ENCODE results near the gene RIMBP2.

DNA sequence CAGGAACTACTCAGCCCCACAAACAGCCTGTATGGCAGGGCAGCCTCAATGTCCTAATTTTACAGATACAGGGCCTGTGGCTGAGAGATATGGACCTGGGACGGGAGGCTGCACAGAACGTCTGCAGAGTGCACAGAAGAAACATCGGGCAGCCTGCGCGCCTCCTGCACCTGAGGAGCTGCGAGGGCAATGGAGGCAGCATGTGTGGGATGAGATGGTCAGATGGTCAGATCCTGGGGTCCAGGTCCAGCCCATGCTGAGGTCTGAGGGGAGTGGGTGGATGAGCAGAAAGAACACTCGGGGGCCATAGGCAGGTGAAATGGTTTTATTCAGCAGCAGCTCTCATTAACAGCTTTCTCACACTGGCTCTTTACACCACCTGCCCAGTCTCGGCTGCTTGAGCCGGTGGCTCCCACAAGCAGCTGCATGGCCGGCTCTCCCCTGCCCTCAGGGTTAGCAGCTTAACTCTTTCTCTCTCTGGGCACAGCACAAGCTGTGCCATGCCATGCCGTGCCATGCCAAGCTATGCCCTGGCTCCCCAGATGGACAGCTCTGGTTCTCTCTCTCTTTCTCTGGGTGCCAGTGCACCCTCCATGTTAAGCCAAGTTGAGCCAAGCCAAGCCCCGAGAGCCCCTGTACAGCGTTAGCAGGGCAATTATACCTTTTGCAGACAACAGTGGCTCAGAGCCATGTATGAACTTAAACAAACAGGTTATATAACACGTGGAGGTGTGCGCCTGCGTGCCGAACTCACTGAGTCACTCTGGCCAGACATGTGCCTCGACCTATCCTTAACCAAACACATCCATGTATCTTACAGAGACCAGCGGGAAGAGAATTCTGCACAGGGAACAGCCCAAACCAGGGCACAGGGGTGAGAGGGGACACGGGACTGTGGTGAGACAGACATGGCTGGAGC, 47.6 kb downstream of the RIMBP2 start:
- TF ChIP-seq, protein P1, sequence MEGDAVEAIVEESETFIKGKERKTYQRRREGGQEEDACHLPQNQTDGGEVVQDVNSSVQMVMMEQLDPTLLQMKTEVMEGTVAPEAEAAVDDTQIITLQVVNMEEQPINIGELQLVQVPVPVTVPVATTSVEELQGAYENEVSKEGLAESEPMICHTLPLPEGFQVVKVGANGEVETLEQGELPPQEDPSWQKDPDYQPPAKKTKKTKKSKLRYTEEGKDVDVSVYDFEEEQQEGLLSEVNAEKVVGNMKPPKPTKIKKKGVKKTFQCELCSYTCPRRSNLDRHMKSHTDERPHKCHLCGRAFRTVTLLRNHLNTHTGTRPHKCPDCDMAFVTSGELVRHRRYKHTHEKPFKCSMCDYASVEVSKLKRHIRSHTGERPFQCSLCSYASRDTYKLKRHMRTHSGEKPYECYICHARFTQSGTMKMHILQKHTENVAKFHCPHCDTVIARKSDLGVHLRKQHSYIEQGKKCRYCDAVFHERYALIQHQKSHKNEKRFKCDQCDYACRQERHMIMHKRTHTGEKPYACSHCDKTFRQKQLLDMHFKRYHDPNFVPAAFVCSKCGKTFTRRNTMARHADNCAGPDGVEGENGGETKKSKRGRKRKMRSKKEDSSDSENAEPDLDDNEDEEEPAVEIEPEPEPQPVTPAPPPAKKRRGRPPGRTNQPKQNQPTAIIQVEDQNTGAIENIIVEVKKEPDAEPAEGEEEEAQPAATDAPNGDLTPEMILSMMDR (conservative IDR thresholded peaks at IDR 0.05; ENCODE audit: low read depth in 2 of 2): no peak
- TF ChIP-seq POLR2AphosphoS5 (IDR thresholded peaks at IDR 0.05; ENCODE audit: low read depth) (no peak), JUNB (IDR thresholded peaks at IDR 0.05; ENCODE audit: unreplicated experiment) (no peak), EZH2phosphoT487 (IDR thresholded peaks at IDR 0.05; ENCODE audit: unreplicated experiment) (no peak), EZH2 (IDR thresholded peaks at IDR 0.05; ENCODE audit: low read depth, unreplicated experiment) (no peak), CREB1 (CRISPR knock-in tag; IDR thresholded peaks at IDR 0.05; ENCODE audit: low read depth) (no peak), STAT1 (IDR thresholded peaks at IDR 0.05; ENCODE audit: unreplicated experiment) (no peak), NANOG (IDR thresholded peaks at IDR 0.05; ENCODE audit: borderline replicate concordance) (no peak), ZNF331 (CRISPR knock-in tag; IDR thresholded peaks at IDR 0.05; ENCODE audit: low read depth) (no peak), ZNF114 (CRISPR knock-in tag; IDR thresholded peaks at IDR 0.05) (no peak)
- TF ChIP-seq, protein P2, sequence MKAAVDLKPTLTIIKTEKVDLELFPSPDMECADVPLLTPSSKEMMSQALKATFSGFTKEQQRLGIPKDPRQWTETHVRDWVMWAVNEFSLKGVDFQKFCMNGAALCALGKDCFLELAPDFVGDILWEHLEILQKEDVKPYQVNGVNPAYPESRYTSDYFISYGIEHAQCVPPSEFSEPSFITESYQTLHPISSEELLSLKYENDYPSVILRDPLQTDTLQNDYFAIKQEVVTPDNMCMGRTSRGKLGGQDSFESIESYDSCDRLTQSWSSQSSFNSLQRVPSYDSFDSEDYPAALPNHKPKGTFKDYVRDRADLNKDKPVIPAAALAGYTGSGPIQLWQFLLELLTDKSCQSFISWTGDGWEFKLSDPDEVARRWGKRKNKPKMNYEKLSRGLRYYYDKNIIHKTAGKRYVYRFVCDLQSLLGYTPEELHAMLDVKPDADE (IDR thresholded peaks at IDR 0.05): no peak
- TF ChIP-seq, protein P3, sequence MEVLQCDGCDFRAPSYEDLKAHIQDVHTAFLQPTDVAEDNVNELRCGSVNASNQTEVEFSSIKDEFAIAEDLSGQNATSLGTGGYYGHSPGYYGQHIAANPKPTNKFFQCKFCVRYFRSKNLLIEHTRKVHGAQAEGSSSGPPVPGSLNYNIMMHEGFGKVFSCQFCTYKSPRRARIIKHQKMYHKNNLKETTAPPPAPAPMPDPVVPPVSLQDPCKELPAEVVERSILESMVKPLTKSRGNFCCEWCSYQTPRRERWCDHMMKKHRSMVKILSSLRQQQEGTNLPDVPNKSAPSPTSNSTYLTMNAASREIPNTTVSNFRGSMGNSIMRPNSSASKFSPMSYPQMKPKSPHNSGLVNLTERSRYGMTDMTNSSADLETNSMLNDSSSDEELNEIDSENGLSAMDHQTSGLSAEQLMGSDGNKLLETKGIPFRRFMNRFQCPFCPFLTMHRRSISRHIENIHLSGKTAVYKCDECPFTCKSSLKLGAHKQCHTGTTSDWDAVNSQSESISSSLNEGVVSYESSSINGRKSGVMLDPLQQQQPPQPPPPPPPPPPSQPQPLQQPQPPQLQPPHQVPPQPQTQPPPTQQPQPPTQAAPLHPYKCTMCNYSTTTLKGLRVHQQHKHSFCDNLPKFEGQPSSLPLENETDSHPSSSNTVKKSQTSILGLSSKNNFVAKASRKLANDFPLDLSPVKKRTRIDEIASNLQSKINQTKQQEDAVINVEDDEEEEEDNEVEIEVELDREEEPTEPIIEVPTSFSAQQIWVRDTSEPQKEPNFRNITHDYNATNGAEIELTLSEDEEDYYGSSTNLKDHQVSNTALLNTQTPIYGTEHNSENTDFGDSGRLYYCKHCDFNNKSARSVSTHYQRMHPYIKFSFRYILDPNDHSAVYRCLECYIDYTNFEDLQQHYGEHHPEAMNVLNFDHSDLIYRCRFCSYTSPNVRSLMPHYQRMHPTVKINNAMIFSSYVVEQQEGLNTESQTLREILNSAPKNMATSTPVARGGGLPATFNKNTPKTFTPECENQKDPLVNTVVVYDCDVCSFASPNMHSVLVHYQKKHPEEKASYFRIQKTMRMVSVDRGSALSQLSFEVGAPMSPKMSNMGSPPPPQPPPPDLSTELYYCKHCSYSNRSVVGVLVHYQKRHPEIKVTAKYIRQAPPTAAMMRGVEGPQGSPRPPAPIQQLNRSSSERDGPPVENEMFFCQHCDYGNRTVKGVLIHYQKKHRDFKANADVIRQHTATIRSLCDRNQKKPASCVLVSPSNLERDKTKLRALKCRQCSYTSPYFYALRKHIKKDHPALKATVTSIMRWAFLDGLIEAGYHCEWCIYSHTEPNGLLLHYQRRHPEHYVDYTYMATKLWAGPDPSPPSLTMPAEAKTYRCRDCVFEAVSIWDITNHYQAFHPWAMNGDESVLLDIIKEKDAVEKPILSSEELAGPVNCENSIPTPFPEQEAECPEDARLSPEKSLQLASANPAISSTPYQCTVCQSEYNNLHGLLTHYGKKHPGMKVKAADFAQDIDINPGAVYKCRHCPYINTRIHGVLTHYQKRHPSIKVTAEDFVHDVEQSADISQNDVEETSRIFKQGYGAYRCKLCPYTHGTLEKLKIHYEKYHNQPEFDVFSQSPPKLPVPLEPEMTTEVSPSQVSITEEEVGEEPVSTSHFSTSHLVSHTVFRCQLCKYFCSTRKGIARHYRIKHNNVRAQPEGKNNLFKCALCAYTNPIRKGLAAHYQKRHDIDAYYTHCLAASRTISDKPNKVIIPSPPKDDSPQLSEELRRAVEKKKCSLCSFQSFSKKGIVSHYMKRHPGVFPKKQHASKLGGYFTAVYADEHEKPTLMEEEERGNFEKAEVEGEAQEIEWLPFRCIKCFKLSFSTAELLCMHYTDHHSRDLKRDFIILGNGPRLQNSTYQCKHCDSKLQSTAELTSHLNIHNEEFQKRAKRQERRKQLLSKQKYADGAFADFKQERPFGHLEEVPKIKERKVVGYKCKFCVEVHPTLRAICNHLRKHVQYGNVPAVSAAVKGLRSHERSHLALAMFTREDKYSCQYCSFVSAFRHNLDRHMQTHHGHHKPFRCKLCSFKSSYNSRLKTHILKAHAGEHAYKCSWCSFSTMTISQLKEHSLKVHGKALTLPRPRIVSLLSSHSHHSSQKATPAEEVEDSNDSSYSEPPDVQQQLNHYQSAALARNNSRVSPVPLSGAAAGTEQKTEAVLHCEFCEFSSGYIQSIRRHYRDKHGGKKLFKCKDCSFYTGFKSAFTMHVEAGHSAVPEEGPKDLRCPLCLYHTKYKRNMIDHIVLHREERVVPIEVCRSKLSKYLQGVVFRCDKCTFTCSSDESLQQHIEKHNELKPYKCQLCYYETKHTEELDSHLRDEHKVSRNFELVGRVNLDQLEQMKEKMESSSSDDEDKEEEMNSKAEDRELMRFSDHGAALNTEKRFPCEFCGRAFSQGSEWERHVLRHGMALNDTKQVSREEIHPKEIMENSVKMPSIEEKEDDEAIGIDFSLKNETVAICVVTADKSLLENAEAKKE (CRISPR knock-in tag; IDR thresholded peaks at IDR 0.05): no peak
- TF ChIP-seq, protein P4, sequence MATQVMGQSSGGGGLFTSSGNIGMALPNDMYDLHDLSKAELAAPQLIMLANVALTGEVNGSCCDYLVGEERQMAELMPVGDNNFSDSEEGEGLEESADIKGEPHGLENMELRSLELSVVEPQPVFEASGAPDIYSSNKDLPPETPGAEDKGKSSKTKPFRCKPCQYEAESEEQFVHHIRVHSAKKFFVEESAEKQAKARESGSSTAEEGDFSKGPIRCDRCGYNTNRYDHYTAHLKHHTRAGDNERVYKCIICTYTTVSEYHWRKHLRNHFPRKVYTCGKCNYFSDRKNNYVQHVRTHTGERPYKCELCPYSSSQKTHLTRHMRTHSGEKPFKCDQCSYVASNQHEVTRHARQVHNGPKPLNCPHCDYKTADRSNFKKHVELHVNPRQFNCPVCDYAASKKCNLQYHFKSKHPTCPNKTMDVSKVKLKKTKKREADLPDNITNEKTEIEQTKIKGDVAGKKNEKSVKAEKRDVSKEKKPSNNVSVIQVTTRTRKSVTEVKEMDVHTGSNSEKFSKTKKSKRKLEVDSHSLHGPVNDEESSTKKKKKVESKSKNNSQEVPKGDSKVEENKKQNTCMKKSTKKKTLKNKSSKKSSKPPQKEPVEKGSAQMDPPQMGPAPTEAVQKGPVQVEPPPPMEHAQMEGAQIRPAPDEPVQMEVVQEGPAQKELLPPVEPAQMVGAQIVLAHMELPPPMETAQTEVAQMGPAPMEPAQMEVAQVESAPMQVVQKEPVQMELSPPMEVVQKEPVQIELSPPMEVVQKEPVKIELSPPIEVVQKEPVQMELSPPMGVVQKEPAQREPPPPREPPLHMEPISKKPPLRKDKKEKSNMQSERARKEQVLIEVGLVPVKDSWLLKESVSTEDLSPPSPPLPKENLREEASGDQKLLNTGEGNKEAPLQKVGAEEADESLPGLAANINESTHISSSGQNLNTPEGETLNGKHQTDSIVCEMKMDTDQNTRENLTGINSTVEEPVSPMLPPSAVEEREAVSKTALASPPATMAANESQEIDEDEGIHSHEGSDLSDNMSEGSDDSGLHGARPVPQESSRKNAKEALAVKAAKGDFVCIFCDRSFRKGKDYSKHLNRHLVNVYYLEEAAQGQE (IDR thresholded peaks at IDR 0.05; ENCODE audit: unreplicated experiment): no peak
